SU-DHL-6 (cell line): ENCODE measurements around the gene EEF2KMT.
A peak's percentile ranks its signal among the peaks of the same experiment; 100 is the strongest.
"Not testable (repeated sequence)": the region's sequence is repeated elsewhere in the genome, so short reads cannot be mapped to it uniquely, and the experiment has no call there.

Experiments used
- H2AFZ ChIP-seq: fragments of 200-600 bp; sonication (generic); 2 replicates; pipeline ENCODE4 v1.6.1; 2014; ENCODE audit warnings: low read depth, mild to moderate bottlenecking, moderate library complexity, mixed read lengths, antibody characterized with exemption, low read length; ENCODE audit not compliant: severe bottlenecking
- H3F3A ChIP-seq: fragments of 200-600 bp; shearing (Covaris generic); 2 replicates; pipeline ENCODE4 v1.6.0; 2016; ENCODE audit warnings: antibody characterized with exemption, mild to moderate bottlenecking; ENCODE audit not compliant: insufficient read depth
- H3K27ac ChIP-seq: fragments of 200-600 bp; sonication (generic); 2 replicates; pipeline ENCODE4 v1.5.1; 2016; ENCODE audit warnings: low read depth, mild to moderate bottlenecking, low read length, moderate library complexity, mixed read lengths
- H3K27me3 ChIP-seq: fragments of 200-600 bp; sonication (generic), shearing (Covaris generic); 2 replicates; pipeline ENCODE4 v1.6.0; 2014; ENCODE audit warnings: mild to moderate bottlenecking, low read length
- H3K36me3 ChIP-seq: fragments of 200-600 bp; sonication (generic); 2 replicates; pipeline ENCODE4 v1.6.1; 2014; ENCODE audit warnings: mild to moderate bottlenecking, low read length, mixed read lengths
- H3K4me2 ChIP-seq: fragments of 300-600, 200-600 bp; shearing (Covaris generic), sonication (generic); 2 replicates; pipeline ENCODE4 v1.6.0; 2014; ENCODE audit warnings: low read length, low read depth, mild to moderate bottlenecking; ENCODE audit not compliant: poor library complexity, severe bottlenecking
- H3K4me3 ChIP-seq: fragments of 200-600 bp; sonication (generic); 2 replicates; pipeline ENCODE4 v1.5.1; 2014; ENCODE audit warnings: antibody characterized with exemption, low read length, mild to moderate bottlenecking, mixed read lengths; ENCODE audit not compliant: insufficient read depth, poor library complexity, severe bottlenecking
- H3K79me2 ChIP-seq: fragments of 200-600 bp; sonication (generic); 2 replicates; pipeline ENCODE4 v1.6.1; 2014; ENCODE audit warnings: mild to moderate bottlenecking, low read length, moderate library complexity; ENCODE audit not compliant: insufficient read depth
- H3K9ac ChIP-seq: fragments of 200-600 bp; sonication (generic); 2 replicates; pipeline ENCODE4 v1.7.0; 2014; ENCODE audit warnings: mild to moderate bottlenecking, low read length
- H3K9me2 ChIP-seq: fragments of 200-600 bp; sonication (generic); replicated peaks from 2 replicates; pipeline ENCODE4 v1.6.1; 2014; ENCODE audit warnings: low read length; ENCODE audit not compliant: insufficient read depth
- H3K9me3 ChIP-seq: fragments of 200-600 bp; sonication (generic); 2 replicates; pipeline ENCODE4 v1.6.1; 2014; ENCODE audit warnings: low read length, mixed read lengths; ENCODE audit not compliant: insufficient read depth
- H4K20me1 ChIP-seq: fragments of 200-600 bp; sonication (generic); 2 replicates; pipeline ENCODE4 v1.6.1; 2014; ENCODE audit warnings: low read depth, mild to moderate bottlenecking, antibody characterized with exemption, low read length, moderate library complexity, mixed read lengths
- EZH2phosphoT487 ChIP-seq: fragments of 200-600 bp; sonication (generic), shearing (Covaris generic); conservative IDR thresholded peaks from 2 replicates; pipeline ENCODE4 v1.6.1; 2018; ENCODE audit warnings: mild to moderate bottlenecking, antibody characterized with exemption, low read length, moderate library complexity, mixed read lengths
- TF ChIP-seq, protein P1 (sequence below): fragments of 200-600 bp; sonication (generic); IDR thresholded peaks from one replicate; pipeline ENCODE4 v1.5.1; 2017; ENCODE audit warnings: antibody characterized with exemption, mild to moderate bottlenecking, low read length, moderate library complexity; ENCODE audit not compliant: insufficient read depth, poor library complexity, severe bottlenecking

The EEF2KMT gene, protein sequence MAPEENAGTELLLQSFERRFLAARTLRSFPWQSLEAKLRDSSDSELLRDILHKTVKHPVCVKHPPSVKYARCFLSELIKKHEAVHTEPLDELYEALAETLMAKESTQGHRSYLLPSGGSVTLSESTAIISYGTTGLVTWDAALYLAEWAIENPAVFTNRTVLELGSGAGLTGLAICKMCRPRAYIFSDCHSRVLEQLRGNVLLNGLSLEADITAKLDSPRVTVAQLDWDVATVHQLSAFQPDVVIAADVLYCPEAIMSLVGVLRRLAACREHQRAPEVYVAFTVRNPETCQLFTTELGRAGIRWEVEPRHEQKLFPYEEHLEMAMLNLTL

DNA sequence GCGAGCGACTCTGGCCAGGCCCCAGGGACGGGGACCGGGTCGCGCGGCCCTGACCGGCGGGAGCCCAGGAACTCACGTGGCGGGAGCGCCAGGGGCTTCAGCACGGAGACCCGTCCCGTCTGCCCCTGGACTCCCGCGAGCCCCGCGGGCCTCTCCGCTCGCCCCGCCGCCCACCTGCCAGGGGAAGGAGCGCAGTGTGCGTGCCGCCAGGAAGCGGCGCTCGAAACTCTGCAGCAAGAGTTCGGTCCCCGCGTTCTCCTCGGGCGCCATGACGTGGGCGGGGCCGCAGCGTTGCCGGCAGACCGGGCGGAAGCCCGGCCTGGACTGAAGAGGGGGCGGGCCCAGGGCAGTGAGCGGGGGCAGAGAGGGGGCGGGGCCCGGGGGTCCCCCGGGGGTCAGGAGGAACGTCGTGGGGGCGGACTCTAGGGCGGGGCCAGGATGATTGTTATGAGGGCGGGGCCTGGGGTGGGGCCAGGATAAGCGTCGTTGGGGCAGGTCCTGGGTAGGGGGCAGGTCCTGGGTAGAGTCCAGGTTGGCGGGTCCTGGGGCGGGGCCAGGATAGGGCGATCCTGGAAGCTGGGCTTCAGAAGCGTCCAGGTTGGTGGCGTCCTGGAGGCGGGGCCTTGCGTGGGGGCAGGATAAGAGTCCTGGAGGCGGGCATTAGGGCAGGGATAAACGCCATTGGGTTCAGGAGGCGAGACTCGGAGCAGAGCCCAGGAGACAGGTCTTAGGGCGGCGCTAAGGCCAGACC, at the start of gene EEF2KMT:
Gene EEF2KMT (minus strand): TSS at position 326 of the 751 bp plus-strand sequence. CDS start 56 bp downstream, at position 270.
- not testable (repeated sequence) for H3K27me3 ChIP-seq, H4K20me1 ChIP-seq, H3F3A ChIP-seq, H3K9me3 ChIP-seq, H3K36me3 ChIP-seq, H3K9me2 ChIP-seq, H3K27ac ChIP-seq, H3K79me2 ChIP-seq
- Histone ChIP-seq H2AFZ (peak within 1 kb of the TSS; percentile 76), H3K9ac (peak within 1 kb of the TSS; percentile 88), H3K4me2 (peak within 1 kb of the TSS; percentile 75), H3K4me3 (peak within 1 kb of the TSS; percentile 88)

DNA sequence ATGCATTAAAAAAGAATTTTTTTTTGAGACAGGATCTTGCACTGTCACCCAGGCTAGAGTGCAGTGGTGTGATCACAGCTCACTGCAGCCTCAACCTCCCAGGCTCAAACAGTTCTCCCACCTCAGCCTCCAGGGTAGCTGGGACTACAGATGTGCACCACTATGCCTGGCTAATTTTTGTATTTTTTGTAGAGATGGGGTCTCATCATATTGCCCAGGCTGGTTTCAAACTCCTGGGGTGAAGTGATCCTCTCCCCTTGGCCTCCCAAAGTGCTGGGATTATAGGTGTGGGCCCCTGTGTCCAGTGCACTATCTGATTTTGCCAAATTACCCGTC, 47.0 kb upstream of the EEF2KMT start:
- not testable (repeated sequence) for H3K79me2 ChIP-seq, H3K27me3 ChIP-seq, H4K20me1 ChIP-seq, H3K9me3 ChIP-seq, H3K9ac ChIP-seq, H3K36me3 ChIP-seq, H3F3A ChIP-seq, H3K27ac ChIP-seq, H2AFZ ChIP-seq, H3K9me2 ChIP-seq, H3K4me2 ChIP-seq, H3K4me3 ChIP-seq

DNA sequence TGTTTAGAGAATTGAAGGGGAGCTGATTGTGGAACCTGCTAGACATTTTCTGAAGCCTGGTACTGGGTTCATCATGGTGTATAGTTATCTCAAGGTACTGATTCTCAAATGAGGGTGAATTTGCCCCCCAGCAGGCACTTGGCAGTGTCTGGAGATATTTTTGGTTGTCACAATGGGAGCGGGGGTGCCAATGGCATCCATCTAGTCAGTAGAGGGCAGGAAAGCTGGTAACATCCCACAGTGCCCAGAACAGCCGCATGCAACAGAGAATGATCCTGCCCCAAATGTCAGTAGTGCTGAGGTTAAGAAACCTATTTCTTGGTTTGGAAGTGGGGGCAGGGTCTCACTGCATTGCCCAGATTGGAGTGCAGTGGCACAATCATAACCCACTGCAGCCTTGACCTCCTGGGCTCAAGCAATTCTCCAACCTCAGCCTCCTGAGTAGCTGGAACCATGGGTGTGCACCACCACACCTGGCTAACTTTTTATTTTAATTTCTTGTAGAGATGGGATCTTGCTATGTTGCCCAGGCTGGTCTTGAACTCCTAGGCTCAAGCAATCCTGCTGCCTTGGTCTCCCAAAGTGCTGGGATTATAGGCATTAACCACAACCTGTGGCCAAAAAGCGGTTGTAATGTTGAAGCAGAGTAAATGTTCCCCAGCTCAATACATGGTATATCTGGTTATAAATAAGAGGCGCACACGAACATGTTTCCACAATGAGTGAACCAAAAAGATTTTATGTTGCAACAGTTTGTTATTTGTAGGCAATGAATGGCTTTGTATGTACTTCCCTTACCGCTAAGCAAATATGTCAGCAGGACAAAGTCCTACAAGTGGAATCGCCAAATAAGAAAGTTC, 46.4 kb upstream of the EEF2KMT start:
- no peak overlapping the region for H3K9ac ChIP-seq
- no peaks in the 10 kb centered on the region for H4K20me1 ChIP-seq
- no peak overlapping the region for H3K4me2 ChIP-seq
- no peaks in the 10 kb centered on the region for H3K36me3 ChIP-seq
- H2AFZ ChIP-seq = no peak overlapping the region
- H3K4me3 ChIP-seq = no peak overlapping the region
- H3K9me3 ChIP-seq = no peaks in the 10 kb centered on the region
- H3F3A ChIP-seq = no peaks in the 10 kb centered on the region
- H3K79me2 ChIP-seq = no peaks in the 10 kb centered on the region
- no peak for TF ChIP-seq EZH2phosphoT487
- TF ChIP-seq, protein P1, sequence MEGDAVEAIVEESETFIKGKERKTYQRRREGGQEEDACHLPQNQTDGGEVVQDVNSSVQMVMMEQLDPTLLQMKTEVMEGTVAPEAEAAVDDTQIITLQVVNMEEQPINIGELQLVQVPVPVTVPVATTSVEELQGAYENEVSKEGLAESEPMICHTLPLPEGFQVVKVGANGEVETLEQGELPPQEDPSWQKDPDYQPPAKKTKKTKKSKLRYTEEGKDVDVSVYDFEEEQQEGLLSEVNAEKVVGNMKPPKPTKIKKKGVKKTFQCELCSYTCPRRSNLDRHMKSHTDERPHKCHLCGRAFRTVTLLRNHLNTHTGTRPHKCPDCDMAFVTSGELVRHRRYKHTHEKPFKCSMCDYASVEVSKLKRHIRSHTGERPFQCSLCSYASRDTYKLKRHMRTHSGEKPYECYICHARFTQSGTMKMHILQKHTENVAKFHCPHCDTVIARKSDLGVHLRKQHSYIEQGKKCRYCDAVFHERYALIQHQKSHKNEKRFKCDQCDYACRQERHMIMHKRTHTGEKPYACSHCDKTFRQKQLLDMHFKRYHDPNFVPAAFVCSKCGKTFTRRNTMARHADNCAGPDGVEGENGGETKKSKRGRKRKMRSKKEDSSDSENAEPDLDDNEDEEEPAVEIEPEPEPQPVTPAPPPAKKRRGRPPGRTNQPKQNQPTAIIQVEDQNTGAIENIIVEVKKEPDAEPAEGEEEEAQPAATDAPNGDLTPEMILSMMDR = no peak
- no peak overlapping the region for H3K27ac ChIP-seq
- H3K27me3 ChIP-seq = no peaks in the 10 kb centered on the region
- H3K9me2 ChIP-seq = no peaks in the 10 kb centered on the region

DNA sequence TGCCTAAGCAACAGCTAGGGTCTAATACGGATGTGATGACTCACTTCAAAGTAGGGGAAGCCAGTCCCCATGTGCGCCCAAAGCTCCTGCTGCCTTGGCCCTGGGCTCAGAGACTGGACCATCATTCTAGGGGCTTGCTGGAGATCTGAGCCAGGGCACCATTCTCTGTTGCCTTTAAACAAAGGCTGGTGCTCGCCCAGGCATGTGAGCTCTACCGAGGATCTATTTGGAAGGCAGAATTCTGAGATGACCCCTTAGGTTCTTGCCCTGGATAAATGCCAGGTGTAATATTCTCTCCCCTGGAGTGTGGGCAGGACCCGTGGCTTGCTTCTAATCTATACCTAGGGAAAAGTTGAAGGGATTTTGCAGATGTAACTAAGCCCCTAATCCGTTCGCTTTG, 42.6 kb upstream of the EEF2KMT start:
- H3F3A ChIP-seq, H3K27me3 ChIP-seq, H3K9me2 ChIP-seq, H2AFZ ChIP-seq, H3K4me3 ChIP-seq, H3K36me3 ChIP-seq, H3K4me2 ChIP-seq, H3K79me2 ChIP-seq, H3K9ac ChIP-seq, H3K27ac ChIP-seq, H3K9me3 ChIP-seq, H4K20me1 ChIP-seq: not testable (repeated sequence)

DNA sequence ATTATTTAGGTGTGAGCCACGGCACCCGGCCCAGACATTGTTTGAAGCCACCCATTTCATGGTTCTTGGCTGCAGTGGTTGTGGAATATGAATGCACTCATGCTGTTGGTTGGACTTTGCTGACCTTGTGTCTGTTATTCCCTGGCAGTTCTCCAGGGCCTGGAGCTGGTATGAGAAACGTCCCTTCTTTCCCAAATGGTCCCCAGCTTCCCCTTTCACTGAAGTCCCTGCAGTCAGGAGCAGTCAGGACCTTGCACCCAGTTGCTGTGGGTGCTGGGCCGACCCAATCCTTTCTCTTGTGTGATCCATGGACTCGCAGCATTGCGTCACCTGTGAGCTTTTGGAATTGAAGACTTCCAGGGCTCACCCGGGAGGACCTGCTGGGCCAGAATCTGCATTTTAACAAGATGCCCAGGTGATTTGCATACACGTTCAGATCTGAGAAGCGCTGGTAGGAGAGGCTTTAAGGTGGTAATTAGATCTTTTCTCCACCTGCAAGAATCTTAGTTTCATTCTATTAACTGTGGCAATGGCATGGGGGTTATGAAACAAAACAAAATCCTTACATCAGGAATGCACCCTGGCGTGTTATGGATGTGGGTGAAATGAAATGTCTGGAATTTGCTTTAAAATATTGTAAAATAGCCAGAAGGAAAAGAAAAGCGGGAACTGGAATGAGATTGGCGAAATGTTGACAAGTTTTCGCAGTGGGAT, 37.3 kb upstream of the EEF2KMT start:
- H3K4me3 ChIP-seq, H3F3A ChIP-seq, H3K4me2 ChIP-seq, H4K20me1 ChIP-seq, H3K9me2 ChIP-seq, H3K9me3 ChIP-seq, H3K9ac ChIP-seq, H3K36me3 ChIP-seq, H3K27me3 ChIP-seq, H2AFZ ChIP-seq, H3K27ac ChIP-seq, H3K79me2 ChIP-seq: not testable (repeated sequence)

DNA sequence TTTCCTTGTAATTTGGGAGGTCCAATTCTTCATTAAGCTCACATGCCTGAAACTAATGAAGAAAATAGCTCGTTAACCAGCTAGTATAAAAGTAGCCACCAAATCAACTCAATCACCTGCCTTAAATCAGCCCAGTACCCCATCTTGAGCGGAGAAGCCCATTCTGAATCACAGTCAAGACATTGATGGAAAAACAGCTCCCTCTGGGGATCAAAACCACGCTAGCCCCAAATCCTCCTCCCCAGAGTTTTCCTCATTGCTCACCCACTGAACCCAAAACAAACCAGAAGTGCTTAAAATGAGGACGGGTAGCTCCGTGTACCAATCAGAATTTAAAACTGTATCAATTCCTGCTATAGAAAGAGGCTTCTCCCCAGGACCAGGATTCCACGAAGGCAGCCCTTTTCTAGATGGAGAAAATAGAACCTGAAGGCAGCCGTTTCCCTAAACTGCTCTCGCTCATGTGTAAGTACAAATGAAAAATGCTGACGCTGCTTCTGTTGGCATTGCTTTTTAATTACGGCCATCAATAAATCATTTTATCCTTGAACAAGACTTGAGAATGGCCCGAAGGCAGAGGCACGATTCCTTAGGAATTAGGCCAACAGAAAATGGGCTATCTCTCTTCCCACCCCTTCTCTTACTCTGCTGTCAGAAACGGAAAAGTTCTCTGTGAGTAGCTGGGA, 35.5 kb upstream of the EEF2KMT start:
- not testable (repeated sequence) for H2AFZ ChIP-seq, H3K9ac ChIP-seq, H3K9me2 ChIP-seq, H4K20me1 ChIP-seq, H3K27ac ChIP-seq, H3K27me3 ChIP-seq, H3K79me2 ChIP-seq, H3K4me3 ChIP-seq, H3K36me3 ChIP-seq, H3F3A ChIP-seq, H3K9me3 ChIP-seq, H3K4me2 ChIP-seq
